Measurements from ENCODE around the gene PTPRD. TPM values are rescaled to one million over a fixed set of nuclear protein-coding genes. Genes with fewer than 3 reads are reported as not detected.

PTPRD gene
- total RNA-seq, 1 experiment from 2014 or later = 0.02 TPM

DNA sequence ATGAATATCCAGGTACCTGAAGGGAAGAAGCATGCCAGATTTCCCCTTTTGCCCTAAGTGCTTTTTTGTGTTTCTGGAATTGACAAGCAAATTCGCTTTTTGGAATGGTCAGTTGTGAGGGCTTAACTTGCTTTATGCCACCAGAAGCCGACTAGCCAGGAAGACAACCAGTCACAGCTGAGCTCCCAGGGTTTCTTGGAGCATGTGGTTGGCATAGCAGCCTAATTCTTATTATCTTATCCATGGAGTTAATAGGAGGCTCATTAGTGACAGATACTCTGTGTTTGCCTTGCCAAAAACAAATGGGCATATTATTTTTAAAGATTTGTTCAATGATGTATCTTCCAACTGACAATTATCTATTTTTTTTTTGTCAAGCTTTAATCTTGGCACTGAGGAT, 500.7 kb downstream of the PTPRD start (continued):
- TF ChIP-seq REST (IDR thresholded peaks at IDR 0.05; ENCODE audit: low read depth) = no peak

DNA sequence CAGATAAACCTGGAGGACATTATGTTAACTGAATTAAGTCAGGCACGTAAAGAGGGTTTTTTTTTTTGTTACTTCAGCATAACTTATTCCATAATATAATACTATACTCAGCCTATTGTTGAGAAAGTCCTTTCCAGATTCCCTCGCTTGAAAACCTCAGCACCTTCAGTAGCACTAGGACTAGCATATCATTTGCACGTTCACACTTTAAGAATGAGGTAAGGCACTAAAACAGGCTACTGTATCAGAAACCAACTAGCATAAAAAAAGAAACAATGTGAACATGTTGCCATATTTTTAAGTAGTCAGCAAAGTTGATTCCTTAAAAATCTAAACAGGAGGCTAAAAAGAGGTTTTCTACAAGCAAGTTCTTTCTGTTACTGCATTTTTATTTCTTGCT, 504.0 kb downstream of the PTPRD start:
- ChIA-PET POLR2A (no interaction called here), CTCF (no interaction called here), RAD21 (ENCODE audit: low non-redundant PET in 1 of 2, low total read pairs in 2 of 2, uncharacterized antibody in 2 of 2, unreplicated experiment in 2 of 2) (no interaction called here)
- Histone ChIP-seq H3K9me2 (ENCODE audit: insufficient read depth) (no peaks in the 10 kb centered on the region), H3K4me1 (ENCODE audit: control insufficient read depth in 1 of 2, insufficient read depth in 2 of 2, low read length in 2 of 2) (no peaks in the 10 kb centered on the region), H3K9ac (ENCODE audit: low read length) (no peak overlapping the region), H3K4me2 (ENCODE audit: low read length) (no peak overlapping the region), H3K4me3 (replicated peaks in 1 of 2; ENCODE audit: low read depth in 1 of 2, low read length in 2 of 2) (no peak overlapping the region), H4K20me1 (ENCODE audit: insufficient read depth) (no peaks in the 10 kb centered on the region), H3K36me3 (ENCODE audit: control insufficient read depth in 1 of 2, insufficient read depth in 2 of 2, low read length in 2 of 2) (no peaks in the 10 kb centered on the region), H2AFZ (ENCODE audit: low read depth, low read length, poor library complexity, severe bottlenecking) (no peak overlapping the region), H3K9me3 (ENCODE audit: control insufficient read depth in 1 of 2, insufficient read depth in 1 of 2, low read depth in 1 of 2, low read length in 2 of 2) (peaks cover 0 to 17% of the 10 kb centered on the region in 2 experiments; a peak in 2 of 4 replicates), H3K27ac (ENCODE audit: low read depth, low read length) (no peak overlapping the region), H3K27me3 (ENCODE audit: insufficient read depth, low read length) (no peaks in the 10 kb centered on the region), H3K79me2 (ENCODE audit: insufficient read depth, low read length) (no peaks in the 10 kb centered on the region)
- BruUV-seq (replicated peaks) = no TSS peak
- DNase-seq (ENCODE audit: low read depth, low spot score) (no peak), ATAC-seq (no peak)
- intact Hi-C loops (cut with micrococcal nuclease) = no loop called here
- no peak for TF ChIP-seq YY1 (IDR thresholded peaks at IDR 0.05; ENCODE audit: extremely low read depth, insufficient replicate concordance, low read depth, low read length)
- no peak for TF ChIP-seq REST (IDR thresholded peaks at IDR 0.05; ENCODE audit: low read depth)
- no peak for TF ChIP-seq CEBPB (IDR thresholded peaks at IDR 0.05; ENCODE audit: low read depth)
- TF ChIP-seq POLR2A (IDR thresholded peaks at IDR 0.05; ENCODE audit: borderline replicate concordance, extremely low read depth, insufficient read depth, insufficient read length) = no peak
- TF ChIP-seq FOSL1 (IDR thresholded peaks at IDR 0.05; ENCODE audit: low read depth) = no peak
- TF ChIP-seq ZNF274 (IDR thresholded peaks at IDR 0.05; ENCODE audit: low read depth, low read length) = no peak
